Activated CD4-positive, alpha-beta T cell treated with anti-CD3 and anti-CD28 coated beads, Interleukin-2, amount 10 ng/mL, durations not matched to agents 7 days and 5 days (primary cell): ENCODE measurements around the gene UQCRH. TPM values are rescaled to one million over a fixed set of nuclear protein-coding genes. Genes with fewer than 3 reads are reported as not detected.
A peak's percentile ranks its signal among the peaks of the same experiment; 100 is the strongest.
"Not testable (repeated sequence)": the region's sequence is repeated elsewhere in the genome, so short reads cannot be mapped to it uniquely, and the experiment has no call there.

Experiments
- CTCF ChIA-PET: fragments of 350-600 bp; sonication (Branson Sonifier 250); formaldehyde crosslinking; loops from one replicate; lab custom pipeline; 2021; ENCODE audit warnings: antibody characterized with exemption; lab: Charles Lee
- POLR2A ChIA-PET: fragments of 350-600 bp; sonication (Branson Sonifier 250); formaldehyde crosslinking; loops from one replicate; lab custom pipeline; 2021; ENCODE audit warnings: antibody characterized with exemption; lab: Charles Lee
- DNase-seq: peaks from one replicate; pipeline ENCODE4 v3.0.0-alpha.2; 2020
- H3K27ac Mint-ChIP-seq: one replicate; pipeline ENCODE4 v1.8.0; 2021; ENCODE audit warnings: mild to moderate bottlenecking, moderate library complexity, mixed read lengths
- H3K27me3 Mint-ChIP-seq: one replicate; pipeline ENCODE4 v1.8.0; 2021; ENCODE audit warnings: mixed read lengths
- H3K36me3 Mint-ChIP-seq: one replicate; pipeline ENCODE4 v1.8.0; 2021; ENCODE audit warnings: low read depth, mixed read lengths
- H3K4me1 Mint-ChIP-seq: one replicate; pipeline ENCODE4 v1.8.0; 2021; ENCODE audit warnings: mixed read lengths
- H3K4me3 Mint-ChIP-seq: one replicate; pipeline ENCODE4 v1.8.0; 2021; ENCODE audit warnings: mild to moderate bottlenecking, moderate library complexity, mixed read lengths
- H3K9me3 Mint-ChIP-seq: one replicate; pipeline ENCODE4 v1.8.0; 2021; ENCODE audit warnings: mixed read lengths
- total RNA-seq, 2 experiments: library from RNA; stranded (reverse); gene quantifications; one replicate each; pipeline ENCODE4 v1.2.3, GENCODE V29; 2021

The UQCRH gene
- total RNA-seq, 2 experiments from 2014 or later = 247 to 273 TPM

DNA sequence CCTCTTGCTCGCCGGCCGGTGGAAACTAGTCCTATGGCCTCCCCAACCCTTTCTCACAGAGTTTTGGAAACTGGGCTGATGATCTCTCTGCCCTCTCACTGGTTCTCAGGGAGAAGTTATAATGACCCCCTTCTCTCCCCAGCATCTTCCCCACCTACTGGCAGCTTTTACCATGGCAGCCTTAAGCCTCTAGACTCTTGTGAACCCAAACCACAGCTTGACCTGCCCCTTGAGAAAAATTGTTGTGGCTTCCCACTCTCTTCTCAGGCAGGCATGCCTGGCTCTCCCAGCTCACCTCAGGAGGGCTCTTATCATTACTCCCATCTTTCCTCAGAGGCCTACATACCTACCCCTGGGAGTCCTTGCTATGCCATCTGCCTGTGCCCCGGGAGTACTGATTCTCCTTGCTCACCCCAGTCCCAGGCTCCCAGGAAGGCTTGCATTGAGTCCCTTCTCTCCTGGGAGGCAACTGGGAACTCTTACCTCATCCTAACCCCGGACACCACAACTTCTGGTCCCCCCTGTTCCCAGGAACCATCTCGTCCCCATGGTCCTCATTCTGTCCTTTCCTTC is 38.7 kb downstream of the UQCRH start:
- Mint-ChIP-seq H3K9me3 (no peaks in the 10 kb centered on the region), H3K27ac (peak overlapping the region; percentile 99), H3K4me1 (peaks cover 45% of the 10 kb centered on the region), H3K36me3 (peaks cover 15% of the 10 kb centered on the region), H3K27me3 (no peaks in the 10 kb centered on the region), H3K4me3 (peak overlapping the region; percentile 100)
- ChIA-PET CTCF (interaction anchor here (1.2 to 3.0 kb wide), 2 partner anchors 16 to 98 kb away, joined by 3 to 16 read pairs; no protein-coding TSS in a partner anchor), POLR2A (no interaction called here)
- DNase-seq = peak; percentile 15

DNA sequence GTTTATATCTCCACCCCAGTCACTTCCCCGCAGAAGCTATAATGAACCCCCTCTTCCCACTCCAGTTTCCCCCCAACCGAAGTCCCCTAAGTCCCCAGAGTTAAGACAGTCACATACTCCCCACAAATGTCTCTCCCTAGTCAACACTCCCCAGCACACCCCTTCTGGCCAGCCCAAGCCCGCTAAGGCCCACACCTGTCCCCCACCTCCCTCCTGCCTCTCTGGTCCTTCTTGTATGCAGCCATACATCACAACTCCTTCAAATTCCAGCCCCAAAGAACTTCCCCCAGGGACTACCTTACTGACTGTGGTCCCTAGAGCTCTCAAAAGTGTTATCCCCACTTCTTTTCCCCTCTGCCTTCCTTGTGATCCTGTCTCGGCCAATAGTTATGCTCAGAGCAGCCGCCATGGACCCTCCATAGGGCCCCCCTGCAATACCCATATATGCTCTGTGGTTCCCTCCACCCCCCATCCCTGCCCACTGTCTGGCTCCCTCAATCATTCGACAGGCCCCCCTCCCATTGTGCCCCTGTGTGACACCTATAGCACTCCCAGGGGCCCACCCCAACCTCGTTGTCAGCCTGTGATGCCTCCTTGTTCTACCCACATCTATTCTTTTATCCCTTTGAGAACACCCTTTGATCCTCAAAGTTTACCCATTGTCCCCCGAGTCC is 39.3 kb downstream of the UQCRH start:
- H3K4me3 Mint-ChIP-seq = no peak overlapping the region
- ChIA-PET CTCF (interaction anchor here (1.2 to 1.7 kb wide), 2 partner anchors 9 to 17 kb away, joined by 3 to 4 read pairs; no protein-coding TSS in a partner anchor), POLR2A (no interaction called here)
- H3K36me3 Mint-ChIP-seq = peaks cover 15% of the 10 kb centered on the region
- H3K9me3 Mint-ChIP-seq = no peaks in the 10 kb centered on the region
- H3K27me3 Mint-ChIP-seq = no peaks in the 10 kb centered on the region
- H3K27ac Mint-ChIP-seq = peak overlapping the region; percentile 99
- H3K4me1 Mint-ChIP-seq = peaks cover 49% of the 10 kb centered on the region
- no peak for DNase-seq

GRCh38 chr1:46343351-46343695 is 39.8 kb downstream of the UQCRH start:
- peaks cover 18% of the 10 kb centered on the region for H3K36me3 Mint-ChIP-seq
- CTCF ChIA-PET = interaction anchor here (1.3 to 1.7 kb wide), 2 partner anchors 10 to 46 kb away, joined by 3 to 4 read pairs; no protein-coding TSS in a partner anchor
- H3K4me1 Mint-ChIP-seq = peaks cover 54% of the 10 kb centered on the region

GRCh38 chr1:46343705-46344104 is 40.2 kb downstream of the UQCRH start:
- no peak for DNase-seq
- Mint-ChIP-seq H3K9me3 (no peaks in the 10 kb centered on the region), H3K4me1 (peaks cover 52% of the 10 kb centered on the region), H3K36me3 (peaks cover 18% of the 10 kb centered on the region), H3K27me3 (no peaks in the 10 kb centered on the region), H3K27ac (no peak overlapping the region), H3K4me3 (no peak overlapping the region)
- POLR2A ChIA-PET = interaction anchor here (0.6 to 0.9 kb wide), 2 partner anchors 99 to 823 kb away, joined by 3 to 4 read pairs; no protein-coding TSS in a partner anchor
- CTCF ChIA-PET = interaction anchor here (1.0 to 1.7 kb wide), 3 partner anchors 10 to 47 kb away, joined by 3 to 4 read pairs (median 4); no protein-coding TSS in a partner anchor

More at GRCh38 chr1:46343351-46343695, 39.8 kb downstream of the UQCRH start:
- POLR2A ChIA-PET = interaction anchor here (0.6 kb wide), 1 partner anchor 99 kb away, joined by 3 read pairs; no protein-coding TSS in a partner anchor
- Mint-ChIP-seq H3K4me3 (no peak overlapping the region), H3K27me3 (no peaks in the 10 kb centered on the region), H3K9me3 (no peaks in the 10 kb centered on the region), H3K27ac (no peak overlapping the region)
- DNase-seq = no peak

GRCh38 chr1:46344481-46344880 is 41.0 kb downstream of the UQCRH start:
- POLR2A ChIA-PET = interaction anchor here (0.9 kb wide), 1 partner anchor 824 kb away, joined by 4 read pairs; no protein-coding TSS in a partner anchor
- Mint-ChIP-seq H3K9me3 (no peaks in the 10 kb centered on the region), H3K4me1 (peaks cover 46% of the 10 kb centered on the region), H3K36me3 (peaks cover 21% of the 10 kb centered on the region), H3K27me3 (no peaks in the 10 kb centered on the region), H3K27ac (no peak overlapping the region), H3K4me3 (no peak overlapping the region)
- DNase-seq = no peak
- CTCF ChIA-PET = interaction anchor here (1.0 to 1.7 kb wide), 3 partner anchors 11 to 48 kb away, joined by 3 to 4 read pairs (median 4); no protein-coding TSS in a partner anchor

- POLR2A ChIA-PET = no interaction called here
- H3K27ac Mint-ChIP-seq = no peak overlapping the region
- H3K36me3 Mint-ChIP-seq = peaks cover 28% of the 10 kb centered on the region
- no peaks in the 10 kb centered on the region for H3K9me3 Mint-ChIP-seq
- CTCF ChIA-PET = interaction anchor here (1.0 kb wide), 2 partner anchors 22 to 42 kb away, joined by 3 to 4 read pairs; partner anchors contain the start of genes LRRC41 and UQCRH
- DNase-seq = no peak
- H3K27me3 Mint-ChIP-seq = no peaks in the 10 kb centered on the region
- no peak overlapping the region for H3K4me3 Mint-ChIP-seq
- H3K4me1 Mint-ChIP-seq = peaks cover 42% of the 10 kb centered on the region
These were observed 41.8 kb downstream of the UQCRH start for GRCh38 chr1:46345281-46345680.

GRCh38 chr1:46352363-46352762 is 48.9 kb downstream of the UQCRH start:
- no peak overlapping the region for H3K4me3 Mint-ChIP-seq
- peaks cover 8% of the 10 kb centered on the region for H3K4me1 Mint-ChIP-seq
- H3K27me3 Mint-ChIP-seq = no peaks in the 10 kb centered on the region
- H3K9me3 Mint-ChIP-seq = no peaks in the 10 kb centered on the region
- ChIA-PET CTCF (no interaction called here), POLR2A (no interaction called here)
- no peak for DNase-seq
- peaks cover 38% of the 10 kb centered on the region for H3K36me3 Mint-ChIP-seq
- no peak overlapping the region for H3K27ac Mint-ChIP-seq

DNA sequence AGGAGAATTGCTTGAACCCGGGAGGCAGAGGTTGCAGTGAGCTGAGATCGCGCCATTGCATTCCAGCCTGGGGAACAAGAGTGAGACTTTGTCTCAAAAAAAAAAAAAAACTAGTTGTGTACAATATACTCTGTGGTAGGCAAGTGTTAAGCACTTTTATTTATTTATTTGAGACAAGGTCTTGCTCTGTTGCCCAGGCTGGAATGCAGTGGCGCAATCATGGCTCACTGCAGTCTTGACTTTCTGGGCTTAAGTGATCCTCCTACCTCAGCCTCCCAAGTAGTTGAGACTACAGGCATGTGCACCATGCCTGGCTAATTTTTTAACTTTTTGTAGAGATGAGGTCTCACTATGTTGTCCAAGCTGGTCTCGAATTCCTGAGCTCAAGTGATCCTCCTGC is 52.4 kb downstream of the UQCRH start:
- H3K4me3 Mint-ChIP-seq, H3K27me3 Mint-ChIP-seq, H3K9me3 Mint-ChIP-seq, H3K4me1 Mint-ChIP-seq, POLR2A ChIA-PET, DNase-seq, H3K27ac Mint-ChIP-seq: not testable (repeated sequence)
- H3K36me3 Mint-ChIP-seq = peaks cover 29% of the 10 kb centered on the region
- CTCF ChIA-PET = interaction anchor here (0.7 kb wide), 1 partner anchor 823 kb away, joined by 3 read pairs; no protein-coding TSS in a partner anchor

GRCh38 chr1:46362158-46362557 is 58.7 kb downstream of the UQCRH start:
- POLR2A ChIA-PET = no interaction called here
- no peaks in the 10 kb centered on the region for H3K27me3 Mint-ChIP-seq
- no peaks in the 10 kb centered on the region for H3K9me3 Mint-ChIP-seq
- CTCF ChIA-PET = interaction anchor here (2.1 kb wide), 1 partner anchor 14 kb away, joined by 6 read pairs; no protein-coding TSS in a partner anchor
- H3K4me1 Mint-ChIP-seq = no peaks in the 10 kb centered on the region
- DNase-seq = no peak
- H3K4me3 Mint-ChIP-seq = no peak overlapping the region
- no peak overlapping the region for H3K27ac Mint-ChIP-seq
- H3K36me3 Mint-ChIP-seq = peaks cover 26% of the 10 kb centered on the region

DNA sequence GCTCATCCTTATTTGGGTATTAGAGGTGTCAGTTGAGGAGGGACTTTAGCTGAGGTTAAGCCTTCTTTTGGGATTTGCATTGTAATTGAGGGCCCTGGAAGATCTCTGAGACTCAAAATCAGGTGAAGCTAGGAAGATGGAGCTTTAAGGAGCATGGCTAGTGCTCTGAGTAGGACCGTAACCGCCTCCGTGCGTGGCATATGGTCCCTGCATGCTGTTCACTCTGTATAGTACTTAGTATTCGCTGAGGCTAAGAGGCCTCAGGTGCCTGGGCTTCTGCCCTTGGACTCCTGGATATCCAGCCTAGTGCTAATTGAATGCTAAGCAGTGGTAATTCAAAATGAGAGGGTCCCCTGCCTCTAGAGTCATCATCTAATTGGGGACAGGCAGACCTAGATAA is 59.6 kb downstream of the UQCRH start:
- H3K36me3 Mint-ChIP-seq = peaks cover 24% of the 10 kb centered on the region

GRCh38 chr1:46364612-46365011 is 61.1 kb downstream of the UQCRH start:
- Mint-ChIP-seq H3K4me1 (no peaks in the 10 kb centered on the region), H3K27ac (no peak overlapping the region), H3K4me3 (no peak overlapping the region), H3K36me3 (peaks cover 27% of the 10 kb centered on the region), H3K27me3 (no peaks in the 10 kb centered on the region), H3K9me3 (no peaks in the 10 kb centered on the region)
- POLR2A ChIA-PET = interaction anchor here (0.6 kb wide), 1 partner anchor 62 kb away, joined by 3 read pairs; no protein-coding TSS in a partner anchor
- DNase-seq = no peak
- CTCF ChIA-PET = no interaction called here

More for the DNA sequence above, 59.6 kb downstream of the UQCRH start:
- Mint-ChIP-seq H3K27me3 (no peaks in the 10 kb centered on the region), H3K4me1 (no peaks in the 10 kb centered on the region), H3K4me3 (no peak overlapping the region), H3K9me3 (no peaks in the 10 kb centered on the region), H3K27ac (no peak overlapping the region)
- no peak for DNase-seq
- CTCF ChIA-PET = interaction anchor here (2.1 kb wide), 1 partner anchor 15 kb away, joined by 6 read pairs; no protein-coding TSS in a partner anchor
- POLR2A ChIA-PET = no interaction called here

- CTCF ChIA-PET = interaction anchor here (0.8 kb wide), 1 partner anchor 337 kb away, joined by 3 read pairs; no protein-coding TSS in a partner anchor
- H3K27ac Mint-ChIP-seq, H3K4me3 Mint-ChIP-seq, H3K27me3 Mint-ChIP-seq, H3K4me1 Mint-ChIP-seq, H3K9me3 Mint-ChIP-seq, POLR2A ChIA-PET, DNase-seq: not testable (repeated sequence)
- H3K36me3 Mint-ChIP-seq = peaks cover 22% of the 10 kb centered on the region
These were observed 62.3 kb downstream of the UQCRH start for GRCh38 chr1:46365796-46366195.
